Measurements from ENCODE around the gene STMP1. TPM values are rescaled to one million over a fixed set of nuclear protein-coding genes. Genes with fewer than 3 reads are reported as not detected.
"Not testable (repeated sequence)": the region's sequence is repeated elsewhere in the genome, so short reads cannot be mapped to it uniquely, and the experiment has no call there.

STMP1 gene
- polyA plus RNA-seq, 10 donors: 45.9 to 53.3 (median 49.9) TPM

- DNase-seq: no peak
Observed at GRCh38 chr7:135692055-135692454, 29.7 kb downstream of the STMP1 start.

DNA sequence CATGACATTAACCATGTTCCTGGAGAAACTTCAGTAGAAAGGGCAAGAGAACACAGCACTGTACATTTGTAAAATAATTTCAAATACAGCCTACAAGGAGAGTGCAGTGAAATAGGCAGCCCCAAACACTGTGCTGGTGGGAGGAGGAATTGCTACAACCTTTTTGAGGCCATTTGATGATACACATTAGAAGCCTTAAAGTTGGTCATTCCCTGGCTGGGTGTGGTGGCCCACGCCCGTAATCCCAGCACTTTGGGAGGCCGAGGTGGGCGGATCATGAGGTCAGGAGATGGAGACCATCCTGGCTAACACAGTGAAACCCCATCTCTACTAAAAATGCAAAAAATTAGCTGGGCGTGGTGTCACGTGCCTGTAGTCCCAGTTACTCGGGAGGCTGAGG, 30.3 kb downstream of the STMP1 start:
- DNase-seq: not testable (repeated sequence)

GRCh38 chr7:135693558-135693957, 31.2 kb downstream of the STMP1 start:
- no peak for DNase-seq

DNA sequence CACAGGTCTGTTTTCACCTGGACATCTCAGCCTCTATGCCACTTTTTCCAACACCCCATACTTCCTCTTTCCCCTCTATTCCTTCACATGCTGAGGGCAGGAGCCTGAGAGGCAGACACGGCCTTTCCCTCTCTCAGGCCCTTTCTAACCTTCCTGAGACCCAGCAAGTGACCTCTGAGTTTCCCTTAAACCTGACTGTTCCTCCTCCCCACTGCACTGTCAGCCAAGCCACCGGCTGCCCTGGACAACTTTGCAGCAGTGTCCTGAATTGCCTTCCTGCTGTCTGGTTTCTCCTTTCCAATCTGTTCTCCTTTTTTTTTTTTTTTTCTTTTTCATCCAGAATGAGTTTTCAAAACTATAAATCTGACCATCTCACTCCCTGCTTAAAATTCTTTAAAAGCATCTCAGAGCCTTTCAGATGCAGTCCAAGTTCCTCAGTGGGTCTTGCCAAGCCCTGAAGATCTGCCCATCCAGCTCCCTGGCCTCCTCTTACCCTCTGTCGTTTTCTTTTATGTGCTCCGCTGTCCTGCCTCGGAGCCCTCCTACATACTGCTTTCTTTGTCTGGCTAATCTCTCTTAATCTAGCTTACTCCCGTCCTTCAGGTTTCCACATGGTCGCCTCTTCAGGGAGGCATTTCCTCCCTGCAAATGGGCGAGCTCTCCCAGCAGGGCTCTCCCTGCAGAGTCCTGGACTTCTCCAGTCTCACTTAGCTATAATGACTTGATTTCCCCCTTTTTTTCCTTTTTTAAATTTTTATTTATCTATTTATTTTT, 35.1 kb downstream of the STMP1 start:
- no peak for DNase-seq

DNA sequence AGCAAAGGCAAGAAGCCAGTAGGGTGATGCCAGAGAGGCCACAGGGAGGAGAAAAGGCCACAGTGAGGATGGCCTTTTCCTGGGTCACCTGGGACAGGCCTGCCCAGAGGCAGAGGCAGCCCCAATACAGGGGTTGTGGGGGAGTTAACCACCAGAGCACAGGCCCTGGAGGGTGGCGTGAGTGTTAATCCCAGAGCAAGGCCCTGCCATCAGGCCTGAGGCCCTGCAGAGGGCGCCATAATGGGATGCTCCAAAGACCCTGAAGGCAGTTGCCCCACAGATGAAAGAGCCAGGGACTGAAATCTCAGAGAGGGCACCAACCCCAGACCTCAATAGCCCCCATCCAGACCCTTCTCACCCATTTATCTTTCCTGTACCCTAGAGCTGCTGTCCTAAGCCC, 41.8 kb downstream of the STMP1 start:
- DNase-seq: no peak

- no peak for DNase-seq
Observed at GRCh38 chr7:135704698-135705097, 42.4 kb downstream of the STMP1 start.

DNA sequence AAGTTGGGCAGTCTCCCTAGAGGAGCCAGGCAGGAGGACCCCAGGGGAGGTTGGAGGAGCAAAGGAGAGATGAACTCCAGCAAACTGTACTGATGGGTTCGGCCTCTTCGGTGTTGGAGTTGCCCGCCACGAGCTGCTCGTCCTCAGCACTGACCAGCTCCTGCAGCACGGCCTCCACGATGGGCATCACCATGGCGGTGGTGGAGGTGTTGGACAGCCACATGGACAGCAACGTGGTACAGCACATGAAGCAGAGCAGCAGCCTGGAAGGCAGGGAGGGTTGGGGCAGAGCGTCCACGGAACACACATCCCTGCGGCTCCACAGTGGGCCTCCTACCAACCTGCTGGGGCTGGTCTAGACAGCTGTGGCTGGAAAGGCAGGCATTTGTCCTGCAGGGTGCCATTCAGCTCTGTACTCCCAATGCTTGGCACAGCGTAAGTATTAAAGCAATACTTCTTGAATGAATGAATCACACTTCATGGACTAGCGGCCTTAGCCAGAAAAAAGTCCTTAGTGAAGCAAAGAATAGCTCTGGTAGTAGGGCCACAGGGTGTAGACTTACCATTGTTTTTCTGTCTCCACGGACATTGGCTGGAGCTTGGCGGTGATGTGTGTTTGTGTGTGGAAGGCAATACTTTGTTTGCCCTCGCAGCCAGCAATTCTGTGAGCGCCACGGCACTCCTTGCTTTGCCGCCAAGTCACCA, 43.9 kb downstream of the STMP1 start:
- DNase-seq: no peak

GRCh38 chr7:135706858-135707569, 44.7 kb downstream of the STMP1 start:
- no peak for DNase-seq

GRCh38 chr7:135707570-135707966, 45.3 kb downstream of the STMP1 start:
- no peak for DNase-seq

DNA sequence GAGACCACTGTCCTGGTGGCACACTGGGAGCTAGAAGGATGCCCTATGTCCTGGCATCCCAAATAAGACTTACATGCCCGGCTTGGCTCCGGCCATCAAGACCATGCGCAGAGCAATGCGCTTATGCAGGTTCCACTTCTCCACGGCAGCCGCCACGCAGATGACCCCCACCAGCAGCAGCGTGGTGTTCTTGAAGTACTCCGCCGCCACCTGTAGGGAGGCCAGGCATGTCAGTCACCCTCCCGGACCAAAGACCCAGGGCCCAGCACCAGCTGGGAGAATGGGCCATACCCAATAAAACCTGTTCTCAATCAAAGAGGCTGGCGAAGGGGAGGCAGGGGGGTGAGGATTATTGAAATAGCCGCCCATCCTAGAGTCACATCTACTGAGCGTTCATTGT, 45.7 kb downstream of the STMP1 start:
- no peak for DNase-seq

DNA sequence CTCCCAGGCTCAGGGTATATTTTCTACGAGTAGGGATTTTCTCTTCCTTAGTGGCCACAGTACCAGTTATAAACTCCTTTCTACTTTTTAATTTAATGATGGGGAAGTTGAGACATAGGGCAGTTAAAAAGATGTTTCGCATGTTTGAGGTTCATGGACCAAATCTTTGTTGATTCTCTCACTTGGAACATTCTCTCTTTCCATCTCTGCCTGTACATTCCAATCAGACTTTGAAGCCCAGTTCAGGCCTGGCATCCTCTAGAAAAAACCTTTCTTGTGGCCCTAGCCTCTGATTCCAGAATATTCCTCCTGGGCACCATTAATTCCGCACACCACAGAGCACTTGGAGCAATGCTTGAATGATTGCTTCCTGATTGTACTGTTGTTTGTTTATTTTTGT, 47.2 kb downstream of the STMP1 start:
- DNase-seq: no peak

DNA sequence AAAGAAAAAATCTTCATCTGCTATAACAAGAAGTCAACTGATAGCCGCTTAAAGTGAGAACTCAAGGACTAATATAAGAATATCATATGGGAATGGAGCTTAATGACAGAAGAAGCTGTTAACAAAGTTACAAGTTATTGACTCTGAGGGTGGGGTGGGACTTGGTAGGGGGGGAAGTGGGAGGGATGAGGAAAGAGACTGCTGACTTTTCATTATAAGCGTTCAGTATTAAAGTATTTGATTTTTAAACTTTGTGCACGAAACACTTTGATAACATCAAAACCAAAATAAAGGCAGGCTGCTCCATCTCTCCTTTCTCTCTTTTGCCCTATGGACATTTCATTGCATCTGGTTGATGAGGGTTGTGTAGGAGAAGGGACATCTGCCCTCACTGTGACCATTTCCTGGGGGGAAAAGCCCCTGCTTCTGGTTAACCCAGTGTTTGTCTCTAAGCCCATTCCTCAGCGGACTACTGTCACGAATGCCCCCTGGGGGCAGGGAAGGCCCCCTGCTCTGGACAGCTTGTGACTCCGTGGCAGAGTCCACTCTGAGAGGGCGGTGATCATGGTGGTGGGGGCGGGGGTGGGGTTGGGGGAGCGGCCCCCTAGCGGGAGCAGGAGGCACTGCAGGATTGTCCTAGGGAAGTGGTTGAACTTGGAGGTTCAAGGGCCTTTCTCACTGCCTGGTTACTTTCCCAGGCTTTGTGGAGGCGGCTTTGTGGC, 48.3 kb downstream of the STMP1 start:
- no peak for DNase-seq

- DNase-seq: no peak
Observed at GRCh38 chr7:135711139-135711469, 48.8 kb downstream of the STMP1 start.

DNA sequence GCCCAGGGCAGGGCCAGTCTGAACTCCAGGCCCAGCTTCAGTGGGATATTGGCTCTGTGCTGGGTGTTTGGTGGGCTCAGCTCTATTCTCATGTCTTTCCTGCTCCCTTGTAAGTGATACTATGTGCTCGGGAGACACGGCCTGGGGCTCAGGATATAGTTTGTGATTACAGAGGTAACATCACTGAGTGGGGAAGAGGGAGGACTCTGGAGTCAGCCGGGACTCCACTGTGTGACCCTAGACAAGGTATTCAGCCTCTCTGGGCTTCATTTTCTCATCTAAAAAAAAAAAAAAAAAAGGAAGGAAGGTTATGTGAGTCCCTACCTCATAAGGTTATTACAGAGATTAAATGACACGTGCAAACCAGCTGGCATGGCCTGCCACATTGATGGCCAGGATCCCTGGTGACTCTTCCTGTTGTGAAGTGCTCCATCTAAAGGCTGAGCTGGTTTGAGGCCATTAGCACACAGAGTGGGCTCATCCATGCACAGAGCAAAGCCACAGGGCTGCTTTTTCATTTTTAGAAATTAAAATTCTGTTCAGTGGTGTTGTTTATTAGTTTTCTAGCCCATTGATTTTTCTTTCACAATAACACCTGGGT, 50.0 kb downstream of the STMP1 start:
- DNase-seq: no peak

GRCh38 chr7:135712796-135713195, 50.5 kb downstream of the STMP1 start:
- no peak for DNase-seq

- DNase-seq: no peak
Observed at GRCh38 chr7:135713836-135714470, 51.6 kb downstream of the STMP1 start.

DNA sequence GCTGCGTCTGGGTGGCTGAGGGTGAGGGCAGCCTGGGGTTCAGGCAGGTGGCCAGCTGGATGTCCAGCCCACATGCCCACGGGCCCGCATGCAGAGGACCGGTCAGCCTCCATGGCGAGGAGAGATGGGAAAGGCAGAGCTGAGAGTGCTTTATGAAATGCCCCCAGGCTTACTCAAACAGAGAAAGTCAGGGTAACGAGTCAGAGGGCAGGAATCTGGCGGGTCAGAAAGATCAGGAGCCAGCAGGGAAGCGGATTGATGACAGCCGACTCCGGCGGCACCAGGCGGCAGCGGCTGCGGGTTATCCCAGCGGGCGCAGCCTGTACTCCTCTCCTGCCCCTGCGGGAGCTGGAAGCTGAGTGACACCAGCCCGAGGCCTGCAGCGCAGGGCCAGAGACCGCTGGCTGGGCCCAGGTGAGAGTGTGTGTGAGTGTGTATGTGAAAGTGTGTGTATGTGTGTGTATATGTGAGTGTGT, 52.3 kb downstream of the STMP1 start:
- no peak for DNase-seq

DNA sequence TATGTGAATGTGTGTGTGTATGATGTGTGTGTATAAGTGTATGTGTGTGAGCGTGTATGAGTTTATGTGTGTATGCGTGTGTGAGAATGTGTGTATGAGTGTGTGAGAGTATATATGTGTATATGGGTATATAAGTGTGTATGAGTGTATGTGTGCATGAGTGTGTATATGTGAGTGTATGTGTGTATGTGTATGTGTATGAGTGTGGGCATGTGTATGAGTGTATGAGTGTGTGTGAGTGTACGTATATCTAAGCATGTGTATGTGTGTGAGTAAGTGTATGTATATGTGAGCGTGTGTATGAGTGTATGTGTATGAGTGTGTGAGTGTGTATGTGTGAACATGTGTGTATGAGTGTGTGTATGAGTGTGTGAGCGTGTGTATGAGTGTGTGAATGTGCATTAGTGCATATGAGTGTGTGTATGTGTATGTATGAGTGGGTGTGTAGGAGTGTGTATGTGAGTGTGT, 52.8 kb downstream of the STMP1 start:
- no peak for DNase-seq

DNA sequence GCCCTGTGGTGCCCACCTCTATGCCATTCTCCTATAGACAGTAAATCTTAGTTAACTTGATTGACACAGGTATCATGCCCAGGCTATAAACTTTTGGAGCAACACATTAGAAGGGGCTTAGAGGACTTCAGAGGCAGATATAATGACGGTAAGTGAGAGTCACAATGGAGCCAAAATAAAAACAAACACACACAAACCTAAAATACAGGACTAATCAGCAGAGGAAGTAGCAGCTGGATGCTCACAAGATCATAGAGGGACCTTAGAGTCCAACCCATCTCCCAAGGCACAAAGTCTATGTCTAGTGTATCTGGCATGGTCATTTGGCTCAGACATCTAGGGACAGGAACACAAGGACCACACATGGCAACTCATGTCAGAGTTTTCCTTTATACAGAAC, 53.4 kb downstream of the STMP1 start:
- DNase-seq: no peak

DNA sequence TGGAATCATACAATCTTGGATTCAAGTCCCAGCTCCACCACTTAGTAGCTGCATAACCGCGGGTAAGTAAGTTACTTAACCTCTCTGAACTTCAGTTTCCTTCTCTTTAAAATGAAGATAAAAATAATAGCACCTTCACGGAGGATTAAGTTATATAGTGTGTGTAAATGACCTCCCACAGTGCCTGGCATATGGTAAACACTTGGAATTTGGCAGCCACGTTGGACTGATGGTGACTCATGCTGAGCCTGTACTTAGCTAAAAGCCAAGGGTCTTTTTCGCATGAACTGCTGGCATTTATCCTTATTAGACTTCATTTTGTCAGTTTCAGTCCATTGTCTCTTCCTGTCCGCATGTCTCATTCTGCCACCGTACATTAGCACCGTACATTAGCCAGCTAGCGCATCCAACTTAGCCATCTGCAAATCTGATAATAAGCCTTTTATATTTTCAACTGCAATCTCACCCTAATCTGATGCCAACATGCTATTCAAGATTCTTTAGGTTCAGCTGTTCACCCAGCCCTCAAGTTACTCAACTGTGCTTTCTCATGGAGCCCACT, 54.4 kb downstream of the STMP1 start:
- peak; percentile 17 to 66 (median 36) for DNase-seq

GRCh38 chr7:135717693-135718092, 55.4 kb downstream of the STMP1 start:
- DNase-seq: no peak
